Endodermal cell (in vitro differentiated cells): ENCODE data around the gene SMOC2. TPM values are rescaled to one million over a fixed set of nuclear protein-coding genes. Genes with fewer than 3 reads are reported as not detected.

Experiments used
- DNase-seq: peaks from one replicate; pipeline ENCODE4 v3.0.0-alpha.2; 2017
- H3K27ac ChIP-seq: 2 replicates; pipeline ENCODE4 v1.5.1; 2013; ENCODE audit warnings: mild to moderate bottlenecking, low read depth, low read length, moderate library complexity
- H3K27me3 ChIP-seq: 2 replicates; pipeline ENCODE4 v1.6.1; 2013; ENCODE audit warnings: mild to moderate bottlenecking, low read length, moderate library complexity; ENCODE audit not compliant: insufficient read depth, control insufficient read depth, poor library complexity, severe bottlenecking
- H3K36me3 ChIP-seq: 2 replicates; pipeline ENCODE4 v1.7.0; 2013; ENCODE audit warnings: mild to moderate bottlenecking, low read length, moderate library complexity; ENCODE audit not compliant: control insufficient read depth, insufficient read depth
- H3K4me1 ChIP-seq: one replicate; pipeline ENCODE4 v1.7.0; 2013; ENCODE audit warnings: low read length; ENCODE audit not compliant: control insufficient read depth, insufficient read depth
- H3K4me3 ChIP-seq: 2 replicates; pipeline ENCODE4 v1.5.1; 2013; ENCODE audit warnings: mild to moderate bottlenecking, low read length, moderate library complexity
- H3K9ac ChIP-seq: 2 replicates; pipeline ENCODE4 v1.6.1; 2013; ENCODE audit warnings: mild to moderate bottlenecking, low read length, moderate library complexity; ENCODE audit not compliant: poor library complexity, severe bottlenecking; ENCODE audit errors: extremely low read depth
- H3K9me3 ChIP-seq: 2 replicates; pipeline ENCODE4 v1.6.1; 2013; ENCODE audit warnings: mild to moderate bottlenecking, low read length, moderate library complexity; ENCODE audit not compliant: control insufficient read depth
- H3K27ac Mint-ChIP-seq: 2 replicates; pipeline ENCODE4 v1.8.0; 2020; ENCODE audit warnings: mixed read lengths
- H3K27me3 Mint-ChIP-seq: 2 replicates; pipeline ENCODE4 v1.8.0; 2021; ENCODE audit warnings: mild to moderate bottlenecking, mixed read lengths; ENCODE audit not compliant: insufficient read depth
- H3K36me3 Mint-ChIP-seq: 2 replicates; pipeline ENCODE4 v1.8.0; 2020; ENCODE audit warnings: low read depth, mixed read lengths
- H3K4me1 Mint-ChIP-seq: 2 replicates; pipeline ENCODE4 v1.8.0; 2020; ENCODE audit warnings: mixed read lengths
- H3K4me3 Mint-ChIP-seq: 2 replicates; pipeline ENCODE4 v1.8.0; 2020; ENCODE audit warnings: mild to moderate bottlenecking, moderate library complexity, mixed read lengths
- H3K9me3 Mint-ChIP-seq: 2 replicates; pipeline ENCODE4 v1.8.0; 2020; ENCODE audit warnings: mild to moderate bottlenecking, mixed read lengths
- WGBS, 2 experiments: methylation state at CpG; one replicate each; pipeline versions ENCODE4 v1.1.5 to v1.1.7; 2013; ENCODE audit warnings: missing lambda C conversion rate in 2 of 2, mixed read lengths in 1 of 2; ENCODE audit not compliant: insufficient coverage in 1 of 2, insufficient read length in 1 of 2; 5-methylcytosine and 5-hydroxymethylcytosine counted together
- total RNA-seq, 2 donors: library from RNA; stranded (reverse); fragmentation: NEBNext Ultra II Directional in 1 of 2; extraction: Animal tissue kit (Norgen Biotek cat#: 25700) in 1 of 2; gene quantifications; 2 replicates in 1 of 2; 3 replicates in 1 of 2; pipeline ENCODE4 v1.2.1, GENCODE V29; 2021
- TF ChIP-seq, protein P1 (sequence below): fragments of 200-600 bp; sonication (generic); conservative IDR thresholded peaks from 2 replicates; pipeline ENCODE4 v1.5.0; 2021; ENCODE audit warnings: antibody characterized with exemption, mild to moderate bottlenecking

The SMOC2 gene
- total RNA-seq, 2 donors from 2014 or later = 0.20 TPM; not detected in 1

DNA sequence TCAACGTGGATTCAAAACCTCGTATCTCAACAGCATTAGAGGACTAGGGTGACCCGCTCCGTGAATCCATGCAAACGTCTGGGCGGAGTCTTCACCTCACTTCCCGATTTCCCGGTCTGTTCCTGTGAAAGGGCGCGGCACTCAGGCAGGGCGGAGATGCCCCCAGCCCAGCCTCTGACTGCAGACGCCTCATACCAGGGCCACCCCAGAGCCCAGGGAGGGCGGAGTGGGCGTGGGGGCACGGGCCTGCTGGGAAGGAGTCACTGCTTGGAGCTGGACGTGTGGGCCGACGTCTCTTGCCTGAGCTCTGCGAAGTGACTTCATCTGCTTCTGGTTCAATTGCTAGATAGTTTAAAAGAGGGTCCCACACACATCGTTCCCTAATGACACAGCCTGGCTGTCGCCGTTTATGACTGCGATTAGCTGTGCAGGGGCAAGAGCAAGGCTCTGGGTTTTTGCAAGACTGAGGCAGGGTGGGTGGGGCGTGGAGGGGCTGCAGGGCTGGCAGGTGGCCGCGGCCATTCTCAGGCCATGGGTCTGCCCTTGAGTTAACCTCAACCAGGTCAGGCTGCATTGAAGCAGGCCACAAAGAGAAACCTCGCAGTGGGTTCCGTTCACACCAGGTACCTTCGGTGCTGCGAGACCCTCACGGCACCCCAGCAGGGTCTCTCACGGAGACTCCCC lies 15.0 kb downstream of the SMOC2 start:
- Mint-ChIP-seq H3K4me1 (peaks cover 3% of the 10 kb centered on the region), H3K4me3 (no peak overlapping the region), H3K36me3 (no peaks in the 10 kb centered on the region), H3K27me3 (peaks cover 2% of the 10 kb centered on the region), H3K9me3 (no peaks in the 10 kb centered on the region), H3K27ac (no peak overlapping the region)
- no peak overlapping the region for H3K4me3 ChIP-seq
- no peaks in the 10 kb centered on the region for H3K36me3 ChIP-seq
- no peaks in the 10 kb centered on the region for H3K4me1 ChIP-seq
- H3K9ac ChIP-seq = no peak overlapping the region
- 95% methylated on average over 25 to 32 of the region's 32 CpGs for WGBS, 2 experiments
- H3K9me3 ChIP-seq = no peaks in the 10 kb centered on the region
- H3K27ac ChIP-seq = no peak overlapping the region
- H3K27me3 ChIP-seq = no peaks in the 10 kb centered on the region
- DNase-seq = no peak
- TF ChIP-seq, protein P1, sequence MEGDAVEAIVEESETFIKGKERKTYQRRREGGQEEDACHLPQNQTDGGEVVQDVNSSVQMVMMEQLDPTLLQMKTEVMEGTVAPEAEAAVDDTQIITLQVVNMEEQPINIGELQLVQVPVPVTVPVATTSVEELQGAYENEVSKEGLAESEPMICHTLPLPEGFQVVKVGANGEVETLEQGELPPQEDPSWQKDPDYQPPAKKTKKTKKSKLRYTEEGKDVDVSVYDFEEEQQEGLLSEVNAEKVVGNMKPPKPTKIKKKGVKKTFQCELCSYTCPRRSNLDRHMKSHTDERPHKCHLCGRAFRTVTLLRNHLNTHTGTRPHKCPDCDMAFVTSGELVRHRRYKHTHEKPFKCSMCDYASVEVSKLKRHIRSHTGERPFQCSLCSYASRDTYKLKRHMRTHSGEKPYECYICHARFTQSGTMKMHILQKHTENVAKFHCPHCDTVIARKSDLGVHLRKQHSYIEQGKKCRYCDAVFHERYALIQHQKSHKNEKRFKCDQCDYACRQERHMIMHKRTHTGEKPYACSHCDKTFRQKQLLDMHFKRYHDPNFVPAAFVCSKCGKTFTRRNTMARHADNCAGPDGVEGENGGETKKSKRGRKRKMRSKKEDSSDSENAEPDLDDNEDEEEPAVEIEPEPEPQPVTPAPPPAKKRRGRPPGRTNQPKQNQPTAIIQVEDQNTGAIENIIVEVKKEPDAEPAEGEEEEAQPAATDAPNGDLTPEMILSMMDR = no peak

- WGBS, 2 experiments = 92 to 95% methylated on average over 23 to 31 of the region's 31 CpGs
- TF ChIP-seq, protein P1 = no peak
- Mint-ChIP-seq H3K27ac (no peak overlapping the region), H3K36me3 (no peaks in the 10 kb centered on the region), H3K4me1 (peaks cover 3% of the 10 kb centered on the region), H3K9me3 (no peaks in the 10 kb centered on the region), H3K4me3 (no peak overlapping the region), H3K27me3 (peaks cover 2% of the 10 kb centered on the region)
- DNase-seq = no peak
- H3K27ac ChIP-seq = no peak overlapping the region
- no peaks in the 10 kb centered on the region for H3K36me3 ChIP-seq
- no peaks in the 10 kb centered on the region for H3K4me1 ChIP-seq
- no peak overlapping the region for H3K9ac ChIP-seq
- H3K27me3 ChIP-seq = no peaks in the 10 kb centered on the region
- H3K9me3 ChIP-seq = no peaks in the 10 kb centered on the region
- H3K4me3 ChIP-seq = no peak overlapping the region
Observed at GRCh38 chr6:168456907-168457652, 16.1 kb downstream of the SMOC2 start.

- Mint-ChIP-seq H3K4me3 (no peak overlapping the region), H3K27me3 (peaks cover 2% of the 10 kb centered on the region), H3K9me3 (no peaks in the 10 kb centered on the region), H3K36me3 (no peaks in the 10 kb centered on the region), H3K27ac (no peak overlapping the region), H3K4me1 (peaks cover 7% of the 10 kb centered on the region)
- H3K27me3 ChIP-seq = no peaks in the 10 kb centered on the region
- 50 to 85% methylated on average over 1 to 7 of the region's 7 CpGs for WGBS, 2 experiments
- no peak overlapping the region for H3K9ac ChIP-seq
- no peak overlapping the region for H3K27ac ChIP-seq
- H3K4me1 ChIP-seq = no peaks in the 10 kb centered on the region
- H3K36me3 ChIP-seq = no peaks in the 10 kb centered on the region
- TF ChIP-seq, protein P1 = no peak
- H3K9me3 ChIP-seq = no peaks in the 10 kb centered on the region
- no peak for DNase-seq
- no peak overlapping the region for H3K4me3 ChIP-seq
Observed at GRCh38 chr6:168457653-168457934, 16.6 kb downstream of the SMOC2 start.
